Fibroblast of lung (primary cell): ENCODE data around the gene KNTC1. TPM values are rescaled to one million over a fixed set of nuclear protein-coding genes. Genes with fewer than 3 reads are reported as not detected.
"Not testable (repeated sequence)": the region's sequence is repeated elsewhere in the genome, so short reads cannot be mapped to it uniquely, and the experiment has no call there.

Source experiments
- DNase-seq, 2 donors: peaks; one replicate each; pipeline versions ENCODE4 v3.0.0 to v3.0.0-alpha.2; 2010; ENCODE audit warnings: low read depth in 2 of 2
- H2AFZ ChIP-seq: 2 replicates; pipeline ENCODE4 v1.5.1; 2012; ENCODE audit warnings: low read length, control low read depth, inconsistent platforms
- H3K27ac ChIP-seq: 2 replicates; pipeline ENCODE4 v1.5.1; 2011; ENCODE audit warnings: low read length, control low read depth; ENCODE audit not compliant: insufficient read depth
- H3K27me3 ChIP-seq: 2 replicates; pipeline ENCODE4 v1.5.1; 2011; ENCODE audit warnings: mild to moderate bottlenecking, low read length; ENCODE audit not compliant: control insufficient read depth, insufficient read depth
- H3K36me3 ChIP-seq: 2 replicates; pipeline ENCODE4 v1.5.1; 2011; ENCODE audit warnings: low read length; ENCODE audit not compliant: control insufficient read depth, insufficient read depth
- H3K4me1 ChIP-seq: 2 replicates; pipeline ENCODE4 v1.5.1; 2011; ENCODE audit warnings: low read length; ENCODE audit not compliant: control insufficient read depth, insufficient read depth; ENCODE audit errors: extremely low read depth
- H3K4me2 ChIP-seq: 2 replicates; pipeline ENCODE4 v1.5.1; 2011; ENCODE audit warnings: low read length, control low read depth; ENCODE audit not compliant: insufficient read depth; ENCODE audit errors: extremely low read depth
- H3K4me3 ChIP-seq, 4 experiments: fragments of 200-600 bp in 1 of 4; sonication (generic) in 1 of 4; replicated peaks in 1 of 4; 2 replicates each; pipeline ENCODE4 v1.5.1; 2011 to 2016; ENCODE audit warnings: low read length in 4 of 4, low read depth in 3 of 4, mild to moderate bottlenecking in 3 of 4, control low read depth in 2 of 4, inconsistent platforms in 1 of 4, mixed read lengths in 1 of 4; ENCODE audit not compliant: insufficient read depth in 1 of 4; ENCODE audit errors: control extremely low read depth in 1 of 4
- H3K79me2 ChIP-seq: 2 replicates; pipeline ENCODE4 v1.5.1; 2012; ENCODE audit warnings: mild to moderate bottlenecking, low read length, inconsistent platforms; ENCODE audit not compliant: control insufficient read depth, insufficient read depth
- H3K9ac ChIP-seq: 2 replicates; pipeline ENCODE4 v1.5.1; 2011; ENCODE audit warnings: mild to moderate bottlenecking, low read length, control low read depth; ENCODE audit not compliant: insufficient read depth
- H3K9me3 ChIP-seq: 2 replicates; pipeline ENCODE4 v1.5.1; 2012; ENCODE audit warnings: low read depth, low read length; ENCODE audit not compliant: control insufficient read depth, insufficient read depth
- H4K20me1 ChIP-seq: 2 replicates; pipeline ENCODE4 v1.5.1; 2011; ENCODE audit warnings: low read length; ENCODE audit not compliant: control insufficient read depth, insufficient read depth; ENCODE audit errors: extremely low read depth
- CTCF ChIP-seq, 2 donors: IDR thresholded peaks in 1 of 2; conservative IDR thresholded peaks in 1 of 2; 1 replicate in 1 of 2; 2 replicates in 1 of 2; pipeline ENCODE4 v1.5.1; 2011 to 2012; ENCODE audit warnings: low read length in 2 of 2, control low read depth in 1 of 2, inconsistent platforms in 1 of 2, low read depth in 1 of 2, mild to moderate bottlenecking in 1 of 2
- EZH2 ChIP-seq: IDR thresholded peaks from 2 replicates; pipeline ENCODE4 v1.5.1; 2012; ENCODE audit warnings: low read length, control low read depth, mild to moderate bottlenecking; ENCODE audit errors: missing control alignments
- polyA plus RNA-seq, 2 donors: library from polyadenylated mRNA; depleted of rRNA in 1 of 2; stranded (reverse) in 1 of 2; unstranded in 1 of 2; fragments of >200 nt; gene quantifications; 2 replicates each; pipeline ENCODE4 v1.2.1, GENCODE V29; 2011 to 2012; ENCODE audit warnings: missing spikeins in 1 of 2
- total RNA-seq: library from RNA; depleted of rRNA; stranded (reverse); fragments of >200 nt; gene quantifications from 2 replicates; pipeline ENCODE4 v1.2.1, GENCODE V29; 2014

The KNTC1 gene
- total and polyA plus RNA-seq, 2 donors (not counting 1 experiment from before 2014, with no cell fraction given) = 11.0 to 14.4 TPM

- no peaks in the 10 kb centered on the region for H3K4me1 ChIP-seq
- H3K36me3 ChIP-seq = peaks cover 11% of the 10 kb centered on the region
- no peak overlapping the region for H2AFZ ChIP-seq
- H4K20me1 ChIP-seq = no peaks in the 10 kb centered on the region
- no peak for DNase-seq
- H3K27ac ChIP-seq = no peak overlapping the region
- H3K27me3 ChIP-seq = no peaks in the 10 kb centered on the region
- no peaks in the 10 kb centered on the region for H3K79me2 ChIP-seq
- H3K9me3 ChIP-seq = no peaks in the 10 kb centered on the region
- H3K9ac ChIP-seq = no peak overlapping the region
- TF ChIP-seq CTCF (conservative IDR thresholded peaks at IDR 0.05 in 1 of 2, IDR thresholded peaks at IDR 0.05 in 1 of 2; ENCODE audit: low read depth in 1 of 2, low read length in 2 of 2) = no peak
- no peak for TF ChIP-seq EZH2
- no peak overlapping the region for H3K4me2 ChIP-seq
- no peak overlapping the region for H3K4me3 ChIP-seq
These were observed 43.1 kb upstream of the KNTC1 start for GRCh38 chr12:122483969-122484368.

GRCh38 chr12:122484385-122484784, 42.7 kb upstream of the KNTC1 start:
- H3K4me2 ChIP-seq, H3K4me3 ChIP-seq, DNase-seq, H3K4me1 ChIP-seq, H3K9me3 ChIP-seq, H3K27me3 ChIP-seq, H3K9ac ChIP-seq, H3K27ac ChIP-seq, H3K79me2 ChIP-seq, H2AFZ ChIP-seq, H4K20me1 ChIP-seq: not testable (repeated sequence)
- H3K36me3 ChIP-seq = peaks cover 11% of the 10 kb centered on the region

GRCh38 chr12:122486360-122486759, 40.7 kb upstream of the KNTC1 start:
- peak; percentile 47 to 81 for DNase-seq
- not testable (repeated sequence) for H3K4me2 ChIP-seq, H4K20me1 ChIP-seq, H3K79me2 ChIP-seq, H3K36me3 ChIP-seq, H3K27ac ChIP-seq, H3K9ac ChIP-seq, H2AFZ ChIP-seq, H3K27me3 ChIP-seq, H3K4me3 ChIP-seq, H3K9me3 ChIP-seq, H3K4me1 ChIP-seq

GRCh38 chr12:122486805-122487426, 40.1 kb upstream of the KNTC1 start:
- no peaks in the 10 kb centered on the region for H4K20me1 ChIP-seq
- peaks cover 8% of the 10 kb centered on the region for H3K36me3 ChIP-seq
- no peaks in the 10 kb centered on the region for H3K27me3 ChIP-seq
- no peaks in the 10 kb centered on the region for H3K4me1 ChIP-seq
- H3K27ac ChIP-seq = no peak overlapping the region
- H3K9ac ChIP-seq = no peak overlapping the region
- no peak for DNase-seq
- peaks cover 1% of the 10 kb centered on the region for H3K79me2 ChIP-seq
- H2AFZ ChIP-seq = no peak overlapping the region
- H3K9me3 ChIP-seq = no peaks in the 10 kb centered on the region
- no peak overlapping the region for H3K4me2 ChIP-seq
- TF ChIP-seq CTCF (conservative IDR thresholded peaks at IDR 0.05 in 1 of 2, IDR thresholded peaks at IDR 0.05 in 1 of 2; ENCODE audit: low read depth in 1 of 2, low read length in 2 of 2) (no peak), EZH2 (no peak)
- H3K4me3 ChIP-seq = no peak overlapping the region

DNA sequence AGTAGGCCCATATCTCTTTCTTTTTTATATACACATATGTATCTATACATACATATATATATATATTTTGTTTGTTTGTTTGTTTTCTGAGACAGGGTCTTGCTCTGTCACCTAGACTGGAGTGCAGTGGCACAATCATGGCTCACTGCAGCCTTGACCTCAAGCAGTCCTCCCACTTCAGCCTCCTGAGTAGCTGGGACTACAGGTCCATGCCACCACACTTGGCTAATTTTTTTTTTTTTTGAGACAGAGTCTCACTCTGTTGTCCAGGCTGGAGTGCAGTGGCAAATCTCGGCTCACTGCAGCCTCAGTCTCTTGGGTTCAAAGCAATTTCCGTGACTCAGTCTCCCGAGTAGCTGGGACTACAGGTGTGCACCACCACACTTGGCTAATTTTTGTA, 39.2 kb upstream of the KNTC1 start:
- H3K4me3 ChIP-seq, H3K79me2 ChIP-seq, H3K4me1 ChIP-seq, H3K9ac ChIP-seq, DNase-seq, H4K20me1 ChIP-seq, H3K4me2 ChIP-seq, H3K27ac ChIP-seq, H3K36me3 ChIP-seq, H3K27me3 ChIP-seq, H2AFZ ChIP-seq, H3K9me3 ChIP-seq: not testable (repeated sequence)
